GM21825 (cell line): ENCODE data around the gene ACSL5.
"Not testable (repeated sequence)": the region's sequence is repeated elsewhere in the genome, so short reads cannot be mapped to it uniquely, and the experiment has no call there.

Experiments
- ATAC-seq: cut with Tn5 transposase; IDR thresholded peaks from one replicate; pipeline ENCODE4 v1.9.1; 2021; ENCODE audit warnings: mild to moderate bottlenecking, moderate library complexity; ENCODE audit not compliant: unreplicated experiment

The ACSL5 gene

DNA sequence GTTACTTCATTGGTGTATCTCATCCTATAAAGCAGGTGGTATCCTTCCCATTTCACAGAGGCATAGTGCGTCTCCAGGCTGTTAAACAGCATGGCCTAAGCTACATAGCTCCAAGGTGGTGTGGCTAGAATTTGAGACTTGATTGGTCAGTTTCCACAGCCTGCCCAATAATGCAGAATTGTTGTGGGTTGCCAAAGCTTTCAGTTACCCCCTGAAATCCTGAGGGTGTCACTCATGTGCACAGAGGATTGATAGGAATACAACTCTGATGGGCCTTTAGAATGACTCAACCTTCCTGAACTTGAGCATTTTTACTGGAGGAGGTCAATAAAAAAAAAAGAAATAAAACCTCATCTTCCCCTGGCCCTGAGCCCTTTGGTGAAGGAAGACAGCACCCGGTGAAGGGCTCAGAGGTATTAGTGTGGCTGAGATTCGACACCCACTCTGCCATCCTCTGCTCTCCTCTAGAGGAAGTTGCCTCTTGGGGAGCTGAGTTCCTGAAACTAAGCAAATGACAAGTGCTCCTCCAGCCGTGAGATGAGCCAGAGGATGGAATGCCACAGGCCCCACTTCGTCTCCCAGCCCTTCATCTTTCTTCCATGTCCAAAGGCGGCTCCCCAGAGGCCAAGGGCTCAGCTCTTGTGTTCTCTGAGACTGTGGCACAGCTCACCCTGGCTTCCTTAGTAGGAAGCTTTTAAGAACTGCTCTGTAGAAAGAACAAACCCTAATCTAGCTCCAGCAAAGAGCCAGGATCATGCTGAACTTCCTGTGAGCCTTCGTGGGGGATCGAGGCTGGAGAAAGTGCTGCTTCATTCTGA is 1.0 kb downstream of the ACSL5 start:
- peak; percentile 54 for ATAC-seq

DNA sequence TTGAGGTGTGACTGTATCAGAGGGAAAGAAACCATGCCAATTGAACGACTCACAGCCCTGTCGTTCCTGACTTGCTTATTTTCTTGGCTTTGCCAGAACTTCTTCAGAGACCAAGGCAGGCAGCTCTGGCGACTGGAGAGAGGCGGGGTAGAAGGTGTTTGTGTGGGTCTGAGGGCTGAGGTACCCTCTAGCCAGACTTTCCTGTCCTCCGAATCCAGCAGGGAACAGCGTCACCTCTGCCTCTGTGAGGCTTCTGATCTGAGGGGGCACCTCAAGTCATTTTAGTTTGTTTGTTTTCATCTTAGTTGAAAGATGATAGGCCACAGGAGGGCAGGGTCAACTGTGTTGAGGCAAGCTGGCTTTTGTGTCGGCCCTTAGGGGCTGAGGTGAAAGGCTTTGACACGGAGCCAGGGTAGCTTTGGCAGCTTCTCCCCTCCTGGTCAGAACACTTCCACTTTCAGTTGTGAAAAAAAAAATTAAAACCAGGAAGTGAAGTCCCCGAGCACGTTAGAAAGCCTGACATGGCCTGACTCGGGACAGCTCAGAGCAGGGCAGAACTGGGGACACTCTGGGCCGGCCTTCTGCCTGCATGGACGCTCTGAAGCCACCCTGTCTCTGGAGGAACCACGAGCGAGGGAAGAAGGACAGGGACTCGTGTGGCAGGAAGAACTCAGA is 1.9 kb downstream of the ACSL5 start:
- peak; percentile 86 for ATAC-seq

DNA sequence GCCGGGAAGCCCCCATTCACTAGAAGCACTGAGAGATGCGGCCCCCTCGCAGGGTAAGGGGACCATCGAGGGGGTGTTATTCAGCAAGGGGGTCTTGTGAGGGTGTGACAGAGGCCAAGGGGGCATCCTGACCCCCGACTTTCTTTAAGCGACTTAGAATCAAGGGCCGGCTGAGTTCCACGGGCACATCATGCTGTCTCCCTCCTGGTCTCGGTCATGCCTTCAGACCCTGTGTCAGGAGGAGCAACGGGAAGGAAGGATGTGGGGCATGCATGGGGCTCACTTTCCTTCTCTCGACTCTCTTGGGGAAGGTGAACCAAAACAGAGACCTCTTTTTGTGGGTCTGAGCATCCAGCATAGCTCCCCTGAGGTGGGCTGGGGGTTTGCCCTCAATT is 2.5 kb downstream of the ACSL5 start:
- peak; percentile 22 for ATAC-seq

DNA sequence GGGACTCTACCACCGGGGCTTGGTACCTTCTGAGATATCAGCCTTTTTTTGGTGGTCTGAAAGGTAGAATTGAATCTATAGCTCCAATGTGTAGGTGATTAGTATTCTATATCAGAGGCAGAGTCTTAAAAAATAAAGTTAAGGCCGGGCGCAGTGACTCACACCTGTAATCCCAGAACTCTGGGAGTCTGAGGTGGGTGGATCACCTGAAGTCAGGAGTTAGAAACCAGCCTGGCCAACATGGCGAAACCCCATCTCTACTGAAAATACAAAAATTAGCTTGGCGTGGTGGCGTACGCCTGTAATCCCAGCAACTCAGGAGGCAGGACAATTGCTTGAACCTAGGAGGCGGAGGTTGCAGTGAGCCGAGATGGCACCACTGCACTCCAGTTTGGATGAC is 3.2 kb downstream of the ACSL5 start:
- not testable (repeated sequence) for ATAC-seq

DNA sequence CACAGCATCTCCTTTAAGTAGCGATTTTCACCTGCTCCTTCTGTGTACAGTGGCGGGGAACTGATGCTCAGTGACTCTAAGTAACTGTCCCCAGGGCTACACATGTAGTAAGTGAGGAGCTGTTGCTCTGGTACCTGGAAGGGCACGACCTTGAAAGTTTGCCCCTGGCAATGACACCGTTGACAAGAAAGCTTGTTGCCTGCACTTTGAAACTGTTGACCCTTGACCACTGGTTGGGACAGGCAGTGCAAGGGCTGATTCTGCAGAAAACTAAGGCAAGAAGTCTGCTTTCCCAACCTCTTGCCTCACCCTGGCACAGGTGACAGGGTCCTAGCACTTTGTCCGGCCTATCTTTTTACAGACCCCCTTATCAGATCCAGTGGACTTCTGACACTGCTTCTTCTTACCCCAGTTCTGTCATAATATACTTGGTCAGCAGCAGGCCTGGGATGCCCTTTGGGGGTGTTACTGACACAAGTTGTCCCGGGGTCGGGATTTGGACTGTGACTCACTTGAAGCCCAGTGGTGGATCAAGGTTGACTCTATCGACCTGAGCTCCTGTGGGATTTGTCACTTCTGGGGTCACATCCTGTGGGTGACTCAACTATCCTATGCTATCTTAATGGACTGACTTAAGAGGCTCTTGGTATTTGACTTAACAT is 5.8 kb downstream of the ACSL5 start:
- ATAC-seq: no peak

DNA sequence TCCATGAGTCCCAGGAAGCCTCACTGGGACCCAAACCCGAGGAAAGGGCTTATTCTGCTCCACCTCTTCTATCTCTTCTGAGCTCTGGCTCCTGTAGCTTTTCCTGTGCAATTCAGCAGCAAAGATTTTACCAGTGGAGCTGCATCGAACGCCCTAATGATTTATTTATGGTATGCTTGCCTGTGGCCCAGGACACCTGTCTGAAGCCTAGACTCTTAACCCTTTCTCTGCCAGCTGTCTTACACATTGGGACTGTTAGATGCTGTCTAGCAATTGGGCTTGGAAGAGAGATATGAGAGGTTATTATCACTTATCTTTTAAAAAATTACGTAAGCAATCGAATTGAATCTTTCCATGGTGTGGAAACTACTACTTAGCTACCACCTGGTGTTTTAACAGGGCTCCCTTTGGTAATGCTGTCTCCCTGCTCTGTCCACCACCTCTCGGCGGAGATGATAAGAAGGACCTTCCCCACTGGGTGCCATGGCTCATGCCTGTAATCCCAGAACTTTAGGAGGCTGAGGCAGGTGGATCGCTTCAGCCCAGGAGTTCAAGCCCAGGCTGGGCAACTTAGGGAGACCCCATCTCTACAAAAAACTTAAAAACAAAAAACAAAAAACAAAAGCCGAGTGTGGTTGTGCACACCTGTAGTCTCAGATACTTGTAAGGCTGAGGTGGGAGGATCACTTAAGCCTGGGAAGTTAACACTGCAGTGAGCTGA is 8.8 kb downstream of the ACSL5 start:
- ATAC-seq: no peak

DNA sequence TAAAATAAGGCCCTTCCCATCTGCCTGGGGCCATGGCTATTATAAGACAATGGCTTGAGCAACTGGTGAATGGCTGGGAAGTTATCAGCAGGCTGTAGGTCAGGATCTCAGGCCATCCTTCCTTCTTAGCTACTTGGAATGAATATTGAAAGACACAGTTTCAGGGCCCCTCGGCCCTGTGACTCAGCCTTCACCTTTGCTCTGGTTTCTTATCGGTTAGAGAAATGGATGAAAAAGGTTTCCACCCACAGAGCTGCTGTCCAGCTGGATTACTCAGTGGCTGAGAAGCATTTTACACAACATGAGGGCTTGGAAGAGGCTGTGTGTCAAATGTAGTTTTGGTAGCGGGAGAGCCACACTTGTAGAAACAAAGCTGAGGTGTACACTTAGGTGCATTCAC is 9.4 kb downstream of the ACSL5 start:
- no peak for ATAC-seq

DNA sequence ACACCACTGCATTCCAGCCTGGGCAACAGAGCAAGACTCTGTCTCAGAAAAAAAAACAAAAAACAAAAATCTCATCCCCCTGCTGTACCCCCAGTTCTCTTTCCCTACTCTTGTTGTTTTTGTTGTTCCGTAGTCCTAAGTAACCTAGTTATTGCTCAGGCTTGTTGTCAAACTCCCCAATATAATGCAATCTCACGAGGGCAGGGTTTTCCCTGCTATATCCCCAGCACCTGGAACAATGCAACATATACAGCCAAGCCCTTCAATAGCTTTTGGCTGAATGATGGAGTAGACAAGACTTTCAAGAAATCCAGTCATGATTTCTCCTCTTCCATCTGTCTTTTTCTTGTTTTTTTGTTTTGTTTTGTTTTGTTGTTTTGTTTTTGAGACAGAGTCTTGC is 10.2 kb downstream of the ACSL5 start:
- ATAC-seq: no peak

DNA sequence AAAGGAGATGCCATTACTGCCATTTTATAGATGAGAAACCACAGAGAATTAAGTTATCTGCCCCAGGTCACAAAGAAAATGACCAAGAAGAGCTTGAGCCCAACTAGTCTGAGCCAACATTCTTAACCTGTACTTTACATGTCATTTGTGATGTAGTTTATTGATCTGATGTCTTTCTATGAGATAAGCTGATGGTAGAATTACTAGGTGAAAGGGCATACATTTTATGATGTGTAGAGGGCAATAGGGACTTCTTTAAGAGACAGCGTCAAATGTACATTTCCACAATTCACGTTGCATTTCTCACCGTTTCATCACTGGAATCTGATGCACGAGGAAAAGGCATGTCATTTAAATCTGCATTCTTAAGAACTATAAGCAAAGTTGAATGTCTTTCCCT is 11.3 kb downstream of the ACSL5 start:
- no peak for ATAC-seq

DNA sequence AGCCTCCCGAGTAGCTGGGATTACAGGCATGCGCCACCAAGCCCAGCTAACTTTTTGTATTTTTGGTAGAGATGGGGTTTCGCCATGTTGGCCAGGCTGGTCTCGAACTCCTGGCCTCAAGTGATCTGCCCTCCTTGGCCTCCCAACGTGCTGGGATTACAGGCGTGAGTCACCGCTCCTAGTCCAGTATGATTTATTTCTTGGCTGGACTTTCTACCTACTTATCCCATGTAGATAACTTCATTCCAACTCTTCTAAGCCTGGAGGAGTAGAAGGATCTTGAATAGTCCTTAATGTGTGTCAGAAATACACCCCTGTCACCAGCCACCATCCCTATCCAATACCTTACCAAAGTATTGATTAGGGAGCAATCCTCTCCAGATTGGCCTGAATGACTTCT is 14.1 kb downstream of the ACSL5 start:
- ATAC-seq: not testable (repeated sequence)

DNA sequence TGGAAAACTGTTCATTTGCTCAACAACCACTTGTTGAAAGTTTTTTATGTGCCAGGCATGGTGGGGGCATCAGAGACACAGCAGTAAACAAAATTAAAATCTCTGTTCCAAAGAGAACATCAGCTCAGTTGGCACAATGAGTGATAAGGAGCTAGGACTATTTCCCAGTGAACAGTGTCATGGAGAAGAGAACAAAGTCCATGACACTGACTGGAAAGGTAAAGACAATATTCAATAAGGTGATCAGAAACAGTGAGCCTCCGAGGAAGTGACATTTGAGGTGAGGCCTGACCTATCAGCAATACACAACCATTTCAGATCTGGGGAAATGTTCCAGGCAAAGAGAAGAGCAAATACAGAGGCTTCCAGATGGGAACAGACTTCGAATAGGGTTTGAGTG is 14.6 kb downstream of the ACSL5 start:
- ATAC-seq: no peak

DNA sequence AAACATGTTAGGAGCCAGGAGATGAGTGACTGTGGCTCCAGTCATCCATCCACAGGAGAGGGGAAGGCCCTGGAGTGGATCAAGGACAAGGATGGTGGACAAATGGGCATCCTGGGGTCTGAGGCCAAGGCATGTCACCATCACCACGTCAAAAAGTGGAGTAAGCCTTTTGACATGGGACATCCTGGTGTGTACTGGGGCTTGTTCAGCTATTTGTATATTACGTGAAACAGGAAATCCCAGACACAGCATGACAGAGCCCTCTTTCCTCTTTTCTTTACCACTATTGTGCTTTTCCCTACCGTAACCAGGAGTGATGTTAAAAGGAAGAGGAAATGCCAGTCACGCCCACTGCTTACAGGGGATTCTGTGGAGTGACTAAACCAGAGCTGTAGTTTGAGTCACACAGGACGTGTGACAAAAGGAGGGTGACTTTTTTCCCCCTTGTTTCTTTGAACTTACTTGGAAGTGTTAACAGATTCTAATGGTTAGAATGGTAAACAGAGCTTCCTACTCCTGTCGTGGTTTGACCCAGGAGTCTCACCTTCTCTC is 15.4 kb downstream of the ACSL5 start:
- peak; percentile 83 for ATAC-seq

DNA sequence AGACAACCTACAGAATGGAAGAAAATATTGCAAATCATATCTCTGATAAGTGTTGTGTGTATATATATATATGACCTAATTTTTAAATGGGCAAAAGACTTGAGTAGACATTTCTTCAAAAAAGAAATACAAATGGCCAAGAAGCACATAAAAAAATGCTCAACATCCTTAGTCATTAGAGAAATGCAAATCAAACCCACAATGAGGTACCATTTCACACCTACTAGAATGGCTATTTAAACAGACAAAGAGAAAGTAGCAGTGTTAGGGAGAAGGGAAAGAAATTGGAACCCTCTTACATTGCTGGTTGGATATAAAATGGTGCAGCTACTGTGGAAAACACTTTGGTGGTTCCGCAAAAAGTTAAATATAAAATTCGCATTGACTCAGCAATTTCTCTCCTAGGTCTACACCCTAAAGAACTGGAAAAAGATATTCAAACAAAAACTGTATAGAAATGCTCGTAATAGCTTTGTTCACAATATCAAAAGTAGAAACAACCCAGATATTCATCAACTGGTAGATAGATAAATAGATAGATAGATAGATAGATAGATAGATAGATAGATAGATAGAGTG is 16.3 kb downstream of the ACSL5 start:
- ATAC-seq: no peak

DNA sequence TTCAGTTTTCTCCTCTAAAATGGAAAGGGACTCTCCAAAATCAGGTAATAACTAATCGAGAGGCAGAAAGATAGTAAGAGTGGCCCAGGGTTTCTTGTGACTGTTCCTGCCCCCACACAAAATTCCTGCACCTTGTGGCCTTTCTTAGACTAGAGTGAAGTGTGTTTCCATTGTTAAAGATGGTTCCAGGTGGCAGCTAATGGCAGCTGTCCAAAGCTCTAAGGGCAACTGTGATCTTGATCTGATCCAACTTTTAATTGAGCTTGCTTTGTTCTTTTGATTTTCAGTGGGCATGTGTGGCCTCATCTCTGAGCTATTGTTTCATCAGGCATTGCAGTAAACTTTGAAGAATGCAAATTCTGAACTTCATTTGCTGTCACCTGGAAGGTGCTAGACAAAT is 19.4 kb downstream of the ACSL5 start:
- ATAC-seq: no peak

DNA sequence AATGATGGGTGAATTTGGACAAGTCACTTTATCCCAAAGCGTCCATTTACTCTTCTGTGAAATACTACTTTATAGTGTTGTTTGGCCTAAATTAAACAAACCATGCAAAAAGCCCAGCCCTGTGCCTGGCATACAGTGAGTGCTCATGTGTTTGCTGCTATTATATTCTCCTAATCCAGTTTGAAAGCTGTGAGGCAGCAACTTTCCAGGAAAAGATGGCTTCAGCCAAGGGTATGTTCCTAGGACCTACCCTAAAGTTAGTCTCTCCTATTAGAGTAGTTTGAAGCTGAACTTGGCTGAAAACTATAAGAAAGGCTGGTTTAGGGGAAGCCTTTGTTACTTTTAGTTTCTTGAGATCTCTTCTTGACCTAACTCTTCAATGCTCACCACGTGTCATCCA is 19.9 kb downstream of the ACSL5 start:
- ATAC-seq: no peak

DNA sequence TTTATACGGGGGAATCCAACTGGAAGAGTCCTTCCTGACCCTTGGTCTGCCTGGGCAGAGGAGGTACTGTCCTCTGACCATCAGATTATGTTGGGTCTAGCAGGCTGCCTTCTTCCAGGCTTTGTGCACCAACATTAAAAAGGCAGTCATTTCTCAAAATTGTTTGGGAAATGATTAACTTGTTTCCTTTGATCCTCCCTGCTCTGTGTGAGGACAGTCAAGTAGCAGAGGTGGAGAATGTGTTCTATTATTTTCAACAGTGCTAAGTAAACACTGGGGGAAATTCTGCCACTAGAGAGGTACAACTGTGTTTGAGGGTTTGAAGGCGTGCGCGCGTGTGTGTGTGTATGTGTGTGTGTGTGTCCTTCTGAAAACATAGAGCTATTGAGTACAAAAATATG is 20.6 kb downstream of the ACSL5 start:
- ATAC-seq: no peak

DNA sequence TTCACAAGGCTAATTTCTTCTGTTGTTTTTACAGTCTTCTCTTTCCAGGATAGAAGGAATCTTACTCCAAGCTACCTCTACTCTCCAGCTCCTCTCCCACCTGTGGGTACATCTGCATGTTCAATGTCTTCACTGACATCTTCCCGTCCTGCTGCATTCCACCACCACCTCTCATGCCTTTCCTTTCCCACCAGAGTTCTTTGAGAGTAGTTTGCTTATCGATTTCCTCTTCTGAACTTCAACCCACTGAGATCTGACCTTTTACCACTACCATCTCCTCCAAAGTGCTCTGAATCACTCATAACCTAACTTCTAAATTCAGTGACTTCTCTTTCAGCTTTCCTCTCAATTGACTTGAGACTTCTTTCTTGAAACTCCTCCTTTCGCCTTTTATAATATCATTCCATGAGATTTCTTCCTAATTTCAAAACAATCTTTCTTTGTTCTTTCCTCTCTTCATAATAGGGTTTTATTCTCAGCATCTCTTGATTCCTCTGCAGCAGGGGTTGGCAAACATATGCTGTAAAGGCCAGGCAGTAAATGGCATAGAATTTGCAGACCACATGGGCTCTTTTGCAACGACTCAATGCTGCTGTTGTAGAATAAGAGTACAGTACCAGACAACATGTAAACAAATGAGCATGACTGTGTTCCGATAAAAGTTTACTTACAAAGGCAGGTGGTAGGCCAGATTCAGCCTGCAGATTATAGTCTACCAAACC is 22.1 kb downstream of the ACSL5 start:
- no peak for ATAC-seq

DNA sequence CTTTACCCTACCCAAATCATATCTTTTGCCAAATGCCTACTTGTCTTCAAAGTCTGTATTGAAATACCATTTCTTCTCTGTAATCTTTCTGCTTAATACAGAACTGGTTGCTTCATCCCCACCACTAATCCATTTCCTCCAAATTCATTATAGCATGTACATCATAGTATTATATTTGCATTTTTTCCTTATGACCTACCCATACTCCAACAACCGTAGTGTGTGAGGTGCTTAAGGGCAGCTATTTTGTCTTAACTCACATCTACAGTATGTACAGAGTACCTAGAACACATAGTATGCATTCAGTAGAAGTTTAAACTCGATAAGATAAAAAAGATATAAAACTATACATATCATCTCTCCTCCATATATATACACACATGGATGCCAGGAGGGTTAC is 23.7 kb downstream of the ACSL5 start:
- no peak for ATAC-seq

DNA sequence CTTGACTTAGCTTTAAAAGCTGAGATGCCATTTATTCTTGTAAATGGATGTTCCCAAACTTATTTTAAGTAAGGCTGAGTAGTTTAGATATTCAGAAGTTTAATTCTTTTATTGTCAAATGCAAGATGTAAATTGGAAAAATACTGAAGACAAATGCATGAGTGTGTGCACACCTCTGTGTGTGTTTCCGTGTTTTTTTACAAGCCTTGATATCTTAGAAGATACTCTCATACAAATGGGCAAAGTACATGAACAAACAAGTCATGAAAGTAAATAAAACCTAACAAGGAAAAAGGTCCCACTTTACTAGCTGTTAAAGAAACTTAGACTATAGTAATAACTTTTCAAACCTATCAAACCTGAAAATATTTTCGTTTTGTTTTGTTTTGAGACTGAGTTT is 29.0 kb downstream of the ACSL5 start:
- no peak for ATAC-seq

DNA sequence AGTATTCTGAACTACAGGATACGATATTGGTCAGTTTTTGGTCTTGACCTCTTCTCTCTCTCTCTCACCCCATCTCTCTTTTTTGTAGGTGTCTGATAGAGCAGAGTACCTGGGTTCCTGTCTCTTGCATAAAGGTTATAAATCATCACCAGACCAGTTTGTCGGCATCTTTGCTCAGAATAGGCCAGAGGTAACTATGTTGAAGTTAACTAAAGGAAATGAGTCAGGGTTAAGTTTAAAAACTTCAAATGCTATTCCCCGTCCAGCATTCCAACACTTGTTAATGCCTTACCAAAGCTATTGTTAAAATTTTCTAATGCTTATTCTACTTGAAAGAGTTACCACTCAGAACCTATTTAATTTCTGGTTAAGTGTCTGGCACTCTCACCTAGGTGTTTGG is 30.7 kb downstream of the ACSL5 start:
- no peak for ATAC-seq
